Measurements from ENCODE around the gene GIT1.
A peak's percentile ranks its signal among the peaks of the same experiment; 100 is the strongest.

Gene GIT1

GRCh38 chr17:29595107-29595942 lies 5.9 kb upstream of the GIT1 start:
- H3K27ac ChIP-seq (ENCODE audit: low read depth, low read length, poor library complexity, severe bottlenecking), result no peak overlapping the region
- H2AFZ ChIP-seq (ENCODE audit: low read length), result no peak overlapping the region
- H3K9me2 ChIP-seq (ENCODE audit: low read depth, low read length), result no peaks in the 10 kb centered on the region
- no peaks in the 10 kb centered on the region for H3K36me3 ChIP-seq (ENCODE audit: insufficient read depth, low read length)
- H3K79me2 ChIP-seq (ENCODE audit: insufficient read depth, low read length), result no peaks in the 10 kb centered on the region
- no peaks in the 10 kb centered on the region for H3K9me3 ChIP-seq (ENCODE audit: low read length)
- peaks cover 34% of the 10 kb centered on the region for H3K4me1 ChIP-seq (ENCODE audit: insufficient read depth, low read length, severe bottlenecking)
- peaks cover 3% of the 10 kb centered on the region; the same call in 1 of the 2 replicates for H3K27me3 ChIP-seq (ENCODE audit: insufficient read depth, low read length)
- no peak overlapping the region for H3K4me2 ChIP-seq (ENCODE audit: low read length)
- no peaks in the 10 kb centered on the region for H4K20me1 ChIP-seq (ENCODE audit: insufficient read depth, low read length)
- H3K4me3 ChIP-seq (ENCODE audit: low read depth, low read length, poor library complexity, severe bottlenecking), result no peak overlapping the region
- no peak for TF ChIP-seq EZH2 (IDR thresholded peaks at IDR 0.05; ENCODE audit: borderline replicate concordance, low read length)
- no peak for TF ChIP-seq CTCF (IDR thresholded peaks at IDR 0.05; ENCODE audit: low read length)
- H3F3A ChIP-seq (ENCODE audit: insufficient read depth, low read length), result no peaks in the 10 kb centered on the region
- no peak overlapping the region for H3K9ac ChIP-seq (ENCODE audit: low read length)

- H2AFZ ChIP-seq (ENCODE audit: low read length), result no peak overlapping the region
- no peaks in the 10 kb centered on the region for H3K79me2 ChIP-seq (ENCODE audit: insufficient read depth, low read length)
- H3K27ac ChIP-seq (ENCODE audit: low read depth, low read length, poor library complexity, severe bottlenecking), result no peak overlapping the region
- no peaks in the 10 kb centered on the region for H3K9me2 ChIP-seq (ENCODE audit: low read depth, low read length)
- H4K20me1 ChIP-seq (ENCODE audit: insufficient read depth, low read length), result no peaks in the 10 kb centered on the region
- no peak overlapping the region for H3K9ac ChIP-seq (ENCODE audit: low read length)
- no peaks in the 10 kb centered on the region for H3K36me3 ChIP-seq (ENCODE audit: insufficient read depth, low read length)
- H3K4me3 ChIP-seq (ENCODE audit: low read depth, low read length, poor library complexity, severe bottlenecking), result no peak overlapping the region
- no peaks in the 10 kb centered on the region for H3F3A ChIP-seq (ENCODE audit: insufficient read depth, low read length)
- peak overlapping the region; percentile 82; the same call in 1 of the 2 replicates for H3K4me2 ChIP-seq (ENCODE audit: low read length)
- no peaks in the 10 kb centered on the region for H3K9me3 ChIP-seq (ENCODE audit: low read length)
- peaks cover 3% of the 10 kb centered on the region; the same call in 1 of the 2 replicates for H3K27me3 ChIP-seq (ENCODE audit: insufficient read depth, low read length)
- no peak for TF ChIP-seq EZH2 (IDR thresholded peaks at IDR 0.05; ENCODE audit: borderline replicate concordance, low read length)
- no peak for TF ChIP-seq CTCF (IDR thresholded peaks at IDR 0.05; ENCODE audit: low read length)
- H3K4me1 ChIP-seq (ENCODE audit: insufficient read depth, low read length, severe bottlenecking), result peaks cover 41% of the 10 kb centered on the region
These were observed 5.2 kb upstream of the GIT1 start for GRCh38 chr17:29594519-29595090.

- H3K4me3 ChIP-seq (ENCODE audit: low read depth, low read length, poor library complexity, severe bottlenecking), result peak overlapping the region; percentile 73
- H3K9me2 ChIP-seq (ENCODE audit: low read depth, low read length), result no peaks in the 10 kb centered on the region
- no peak overlapping the region for H2AFZ ChIP-seq (ENCODE audit: low read length)
- H3K4me2 ChIP-seq (ENCODE audit: low read length), result peak overlapping the region; percentile 82
- no peaks in the 10 kb centered on the region for H3F3A ChIP-seq (ENCODE audit: insufficient read depth, low read length)
- peak overlapping the region; percentile 65 for H3K9ac ChIP-seq (ENCODE audit: low read length)
- TF ChIP-seq EZH2 (IDR thresholded peaks at IDR 0.05; ENCODE audit: borderline replicate concordance, low read length) (no peak), CTCF (IDR thresholded peaks at IDR 0.05; ENCODE audit: low read length) (peak; percentile 28)
- no peaks in the 10 kb centered on the region for H4K20me1 ChIP-seq (ENCODE audit: insufficient read depth, low read length)
- no peaks in the 10 kb centered on the region for H3K9me3 ChIP-seq (ENCODE audit: low read length)
- no peak overlapping the region for H3K27ac ChIP-seq (ENCODE audit: low read depth, low read length, poor library complexity, severe bottlenecking)
- H3K4me1 ChIP-seq (ENCODE audit: insufficient read depth, low read length, severe bottlenecking), result peaks cover 41% of the 10 kb centered on the region
- H3K36me3 ChIP-seq (ENCODE audit: insufficient read depth, low read length), result no peaks in the 10 kb centered on the region
- no peaks in the 10 kb centered on the region; the same call in 1 of the 2 replicates for H3K79me2 ChIP-seq (ENCODE audit: insufficient read depth, low read length)
- H3K27me3 ChIP-seq (ENCODE audit: insufficient read depth, low read length), result no peaks in the 10 kb centered on the region
These were observed 4.4 kb upstream of the GIT1 start for GRCh38 chr17:29593591-29594518.
